ENCODE results near the gene OR2T6. TPM values are rescaled to one million over a fixed set of nuclear protein-coding genes. Genes with fewer than 3 reads are reported as not detected.

Gene OR2T6
- not detected in 2 replicates for total RNA-seq (2011; cell fraction: chromatin; rRNA removed; ENCODE audit: low replicate concordance)
- total RNA-seq (2011; cell fraction: nucleolus; rRNA removed), result not detected in 2 replicates
- not detected in 2 replicates for total RNA-seq (2011; cell fraction: nucleoplasm; rRNA removed)
- total RNA-seq (2014; rRNA removed) (not detected in 2 replicates), total RNA-seq (2014; rRNA removed; fragmentation: Illumina TruSeq; extraction: Trizol) (not detected in 2 replicates), total RNA-seq (2015; rRNA removed; fragmentation: Illumina TruSeq; extraction: Trizol) (not detected in 2 replicates), total RNA-seq (2021) (not detected in 2 replicates), polyA plus RNA-seq (2011; rRNA removed) (not detected in 2 replicates), polyA plus RNA-seq (2014; fragmentation: Illumina TruSeq; extraction: Trizol) (not detected in 2 replicates), polyA plus RNA-seq (2014; fragmentation: Nextera tagmentation; extraction: Ambion mirVana) (not detected), polyA plus RNA-seq (2014; rRNA removed) (not detected in 2 replicates), polyA minus RNA-seq (2011; rRNA and poly(A)+ RNA removed) (0.06 TPM in 1 of 2 replicates, not detected in the other), Bru-seq, nascent RNA (not detected), BruChase-seq, experiment 1, labeled RNA remaining after a 2-hour chase (not detected), BruChase-seq, experiment 2, labeled RNA remaining after a 6-hour chase (not detected)
- not detected in 2 replicates for polyA plus RNA-seq (2011; cell fraction: cytosol; rRNA removed)
- 0.25 TPM in 1 of 2 replicates, not detected in the other for polyA plus RNA-seq (2011; cell fraction: nucleus; rRNA removed)
- not detected in 2 replicates for polyA plus RNA-seq (2012)
- not detected in 2 replicates for polyA minus RNA-seq (2011; cell fraction: cytosol; rRNA and poly(A)+ RNA removed)
- 0.44 TPM in 1 of 2 replicates, not detected in the other for polyA minus RNA-seq (2011; cell fraction: nucleus; rRNA and poly(A)+ RNA removed)
- long read RNA-seq, experiment 1, result 0 reads
- long read RNA-seq, experiment 2, result 0 reads
- long read RNA-seq, experiment 3, result 0 reads

GRCh38 chr1:248375446-248375845, at the start of gene OR2T6:
Gene OR2T6 (plus strand): TSS chr1:248375746. CDS start chr1:248387609, 11,863 bp downstream.
- Histone ChIP-seq H3K79me2 (ENCODE audit: control insufficient read depth, insufficient read depth, low read length) (no peaks in the 10 kb centered on the region), H3K9me1 (ENCODE audit: control insufficient read depth, insufficient read depth, low read length) (no peaks in the 10 kb centered on the region), H3K4me2 (ENCODE audit: insufficient read depth, low read length) (no peak within 1 kb of the TSS), H4K20me1 (replicated peaks; ENCODE audit: control insufficient read depth, insufficient read depth, low read length) (no peaks in the 10 kb centered on the region), H3K27ac (ENCODE audit: extremely low read depth, low read depth, low read length) (no peak within 1 kb of the TSS), H3K27me3 (ENCODE audit: control insufficient read depth in 2 of 2, insufficient read depth in 2 of 2, low read length in 2 of 2) (no peaks in the 10 kb centered on the region), H2AFZ (ENCODE audit: low read depth, low read length) (no peak within 1 kb of the TSS), H3K4me3 (no peak within 1 kb of the TSS), H3K9ac (ENCODE audit: insufficient read depth in 1 of 2, low read depth in 2 of 2, low read length in 2 of 2) (no peak within 1 kb of the TSS), H3K4me1 (replicated peaks in 1 of 2; ENCODE audit: control insufficient read depth in 2 of 2, insufficient read depth in 2 of 2, low read length in 2 of 2) (no peaks in the 10 kb centered on the region), H3K9me3 (replicated peaks; ENCODE audit: control insufficient read depth, insufficient read depth, low read depth, low read length) (no peaks in the 10 kb centered on the region; the same call in 1 of the 2 replicates), H3K36me3 (ENCODE audit: control insufficient read depth, insufficient read depth, low read length) (no peaks in the 10 kb centered on the region)
- ChIA-PET POLR2A (no interaction called here), CTCF (ENCODE audit: low intra/inter-chr PET ratio) (interaction anchor here (0.8 kb wide), 1 partner anchor 52 kb away, joined by 3 read pairs; no protein-coding TSS in a partner anchor)
- ATAC-seq (no peak), DNase-seq (ENCODE audit: extremely low read depth in 1 of 4, low spot score in 3 of 4) (no peak), FAIRE-seq (no peak)
- no peak for TF ChIP-seq PRPF4 (IDR thresholded peaks at IDR 0.05; ENCODE audit: insufficient read depth, low read depth, low read length, poor library complexity, severe bottlenecking)
- TF ChIP-seq NKRF (IDR thresholded peaks at IDR 0.05; ENCODE audit: borderline replicate concordance), result no peak
- no peak for TF ChIP-seq ZNF830 (CRISPR knock-in tag; IDR thresholded peaks at IDR 0.05)
- in situ Hi-C loops (cut with MboI), result no loop called here
- BruUV-seq (replicated peaks), result no TSS peak
- intact Hi-C loops (cut with micrococcal nuclease), result no loop called here
